ENCODE measurements around the gene USP17L15.
"Not testable (repeated sequence)": the region's sequence is repeated elsewhere in the genome, so short reads cannot be mapped to it uniquely, and the experiment has no call there.

DNA sequence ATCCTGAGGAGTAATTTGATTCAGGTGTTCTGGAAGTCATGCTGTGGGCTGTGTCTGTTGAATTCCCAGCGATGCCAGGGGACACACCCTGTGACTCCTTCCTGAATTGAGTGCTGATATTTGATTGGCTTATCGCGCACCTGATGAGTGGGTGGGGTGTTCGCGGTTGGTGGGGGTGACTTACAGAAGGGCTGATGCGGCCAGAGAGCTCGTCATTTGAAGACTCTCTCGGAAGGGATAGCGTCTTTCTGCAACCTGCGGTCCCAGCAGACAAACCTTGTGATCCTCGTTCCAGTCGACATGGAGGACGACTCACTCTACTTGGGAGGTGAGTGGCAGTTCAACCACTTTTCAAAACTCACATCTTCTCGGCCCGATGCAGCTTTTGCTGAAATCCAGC is at the start of gene USP17L15:
- TF ChIP-seq BHLHE40 (IDR thresholded peaks at IDR 0.05; ENCODE audit: borderline replicate concordance in 1 of 2, low read depth in 2 of 2, low read length in 1 of 2); GATAD2B (conservative IDR thresholded peaks at IDR 0.05; ENCODE audit: low read depth); YY1 (IDR thresholded peaks at IDR 0.05; ENCODE audit: low read depth, low read length); EGR1 (IDR thresholded peaks at IDR 0.05; ENCODE audit: borderline replicate concordance in 1 of 2, low read depth in 2 of 2, low read length in 2 of 2): not testable (repeated sequence)
- TF ChIP-seq, protein P1, sequence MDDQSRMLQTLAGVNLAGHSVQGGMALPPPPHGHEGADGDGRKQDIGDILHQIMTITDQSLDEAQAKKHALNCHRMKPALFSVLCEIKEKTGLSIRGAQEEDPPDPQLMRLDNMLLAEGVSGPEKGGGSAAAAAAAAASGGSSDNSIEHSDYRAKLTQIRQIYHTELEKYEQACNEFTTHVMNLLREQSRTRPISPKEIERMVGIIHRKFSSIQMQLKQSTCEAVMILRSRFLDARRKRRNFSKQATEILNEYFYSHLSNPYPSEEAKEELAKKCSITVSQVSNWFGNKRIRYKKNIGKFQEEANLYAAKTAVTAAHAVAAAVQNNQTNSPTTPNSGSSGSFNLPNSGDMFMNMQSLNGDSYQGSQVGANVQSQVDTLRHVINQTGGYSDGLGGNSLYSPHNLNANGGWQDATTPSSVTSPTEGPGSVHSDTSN (IDR thresholded peaks at IDR 0.05; ENCODE audit: insufficient replicate concordance, low read depth, low read length): not testable (repeated sequence)
